ENCODE results near the gene ATXN2L.
"Not testable (repeated sequence)": the region's sequence is repeated elsewhere in the genome, so short reads cannot be mapped to it uniquely, and the experiment has no call there.

The ATXN2L gene

GRCh38 chr16:28822520-28823290 is at the start of gene ATXN2L:
Gene ATXN2L, plus strand, starts transcription at chr16:28822999. Its CDS starts 261 bp downstream, at chr16:28823260.
- Mint-ChIP-seq H3K4me3 (peak within 1 kb of the TSS; percentile 97), H3K27ac (peak within 1 kb of the TSS; percentile 99), H3K9me3 (ENCODE audit: low read depth) (no peaks in the 10 kb centered on the region), H3K4me1 (ENCODE audit: low read depth) (peaks cover 47% of the 10 kb centered on the region), H3K27me3 (no peaks in the 10 kb centered on the region), H3K36me3 (peaks cover 15% of the 10 kb centered on the region)

GRCh38 chr16:28781697-28782096 is 41.1 kb upstream of the ATXN2L start:
- not testable (repeated sequence) for H3K27me3 Mint-ChIP-seq; H3K36me3 Mint-ChIP-seq; H3K9me3 Mint-ChIP-seq (ENCODE audit: low read depth)

GRCh38 chr16:28782357-28782756 is 40.4 kb upstream of the ATXN2L start:
- H3K27me3 Mint-ChIP-seq; H3K36me3 Mint-ChIP-seq; H3K4me3 Mint-ChIP-seq; H3K4me1 Mint-ChIP-seq (ENCODE audit: low read depth); H3K27ac Mint-ChIP-seq; H3K9me3 Mint-ChIP-seq (ENCODE audit: low read depth): not testable (repeated sequence)

More at GRCh38 chr16:28781697-28782096, 41.1 kb upstream of the ATXN2L start:
- H3K4me3 Mint-ChIP-seq; H3K4me1 Mint-ChIP-seq (ENCODE audit: low read depth); H3K27ac Mint-ChIP-seq: not testable (repeated sequence)

- not testable (repeated sequence) for H3K36me3 Mint-ChIP-seq; H3K27me3 Mint-ChIP-seq; H3K9me3 Mint-ChIP-seq (ENCODE audit: low read depth); H3K4me1 Mint-ChIP-seq (ENCODE audit: low read depth); H3K4me3 Mint-ChIP-seq; H3K27ac Mint-ChIP-seq
Observed at GRCh38 chr16:28802235-28803019, 20.4 kb upstream of the ATXN2L start.

GRCh38 chr16:28807445-28808120 is 15.2 kb upstream of the ATXN2L start:
- not testable (repeated sequence) for H3K9me3 Mint-ChIP-seq (ENCODE audit: low read depth); H3K27me3 Mint-ChIP-seq; H3K4me3 Mint-ChIP-seq; H3K36me3 Mint-ChIP-seq; H3K27ac Mint-ChIP-seq; H3K4me1 Mint-ChIP-seq (ENCODE audit: low read depth)

- Mint-ChIP-seq H3K27ac (no peak overlapping the region), H3K4me1 (ENCODE audit: low read depth) (peaks cover 21% of the 10 kb centered on the region), H3K27me3 (no peaks in the 10 kb centered on the region), H3K9me3 (ENCODE audit: low read depth) (no peaks in the 10 kb centered on the region), H3K36me3 (peaks cover 8% of the 10 kb centered on the region), H3K4me3 (no peak overlapping the region)
Observed at GRCh38 chr16:28820016-28820415, 2.8 kb upstream of the ATXN2L start.

- Mint-ChIP-seq H3K4me1 (ENCODE audit: low read depth) (peaks cover 26% of the 10 kb centered on the region), H3K36me3 (peaks cover 11% of the 10 kb centered on the region), H3K4me3 (peak overlapping the region; percentile 61)
- H3K27me3 Mint-ChIP-seq; H3K27ac Mint-ChIP-seq; H3K9me3 Mint-ChIP-seq (ENCODE audit: low read depth): not testable (repeated sequence)
Observed at GRCh38 chr16:28820546-28820945, 2.3 kb upstream of the ATXN2L start.

GRCh38 chr16:28821874-28822519 is 802 bp upstream of the ATXN2L start:
- no peaks in the 10 kb centered on the region for H3K9me3 Mint-ChIP-seq (ENCODE audit: low read depth)

GRCh38 chr16:28823291-28823872 is 583 bp downstream of the ATXN2L start:
- H3K27me3 Mint-ChIP-seq: no peaks in the 10 kb centered on the region
- peaks cover 52% of the 10 kb centered on the region for H3K4me1 Mint-ChIP-seq (ENCODE audit: low read depth)
- H3K27ac Mint-ChIP-seq: peak overlapping the region; percentile 99
- H3K9me3 Mint-ChIP-seq (ENCODE audit: low read depth): no peaks in the 10 kb centered on the region
- H3K4me3 Mint-ChIP-seq: peak overlapping the region; percentile 97
- H3K36me3 Mint-ChIP-seq: peaks cover 15% of the 10 kb centered on the region

More at GRCh38 chr16:28821874-28822519, 802 bp upstream of the ATXN2L start:
- peaks cover 41% of the 10 kb centered on the region for H3K4me1 Mint-ChIP-seq (ENCODE audit: low read depth)
- H3K27ac Mint-ChIP-seq: peak overlapping the region; percentile 91
- H3K4me3 Mint-ChIP-seq: peak overlapping the region; percentile 90
- H3K27me3 Mint-ChIP-seq: no peaks in the 10 kb centered on the region
- peaks cover 15% of the 10 kb centered on the region for H3K36me3 Mint-ChIP-seq

- no peaks in the 10 kb centered on the region for H3K27me3 Mint-ChIP-seq
- no peaks in the 10 kb centered on the region for H3K9me3 Mint-ChIP-seq (ENCODE audit: low read depth)
- H3K36me3 Mint-ChIP-seq: peaks cover 15% of the 10 kb centered on the region
- peak overlapping the region; percentile 97 for H3K4me3 Mint-ChIP-seq
- H3K27ac Mint-ChIP-seq: peak overlapping the region; percentile 99
- H3K4me1 Mint-ChIP-seq (ENCODE audit: low read depth): peaks cover 54% of the 10 kb centered on the region
Observed at GRCh38 chr16:28823873-28824716, 1.3 kb downstream of the ATXN2L start.

- no peaks in the 10 kb centered on the region for H3K27me3 Mint-ChIP-seq
- peaks cover 58% of the 10 kb centered on the region for H3K4me1 Mint-ChIP-seq (ENCODE audit: low read depth)
- peaks cover 15% of the 10 kb centered on the region for H3K36me3 Mint-ChIP-seq
- peak overlapping the region; percentile 97 for H3K4me3 Mint-ChIP-seq
- H3K27ac Mint-ChIP-seq: peak overlapping the region; percentile 99
- no peaks in the 10 kb centered on the region for H3K9me3 Mint-ChIP-seq (ENCODE audit: low read depth)
Observed at GRCh38 chr16:28824717-28824973, 1.8 kb downstream of the ATXN2L start.

- peak overlapping the region; percentile 97 for H3K4me3 Mint-ChIP-seq
- H3K4me1 Mint-ChIP-seq (ENCODE audit: low read depth): peaks cover 58% of the 10 kb centered on the region
- no peaks in the 10 kb centered on the region for H3K9me3 Mint-ChIP-seq (ENCODE audit: low read depth)
- peak overlapping the region; percentile 99 for H3K27ac Mint-ChIP-seq
- no peaks in the 10 kb centered on the region for H3K27me3 Mint-ChIP-seq
- H3K36me3 Mint-ChIP-seq: peaks cover 12% of the 10 kb centered on the region
Observed at GRCh38 chr16:28826141-28826540, 3.3 kb downstream of the ATXN2L start.

GRCh38 chr16:28829747-28830146 is 6.9 kb downstream of the ATXN2L start:
- Mint-ChIP-seq H3K36me3 (peaks cover 14% of the 10 kb centered on the region), H3K27ac (no peak overlapping the region), H3K4me1 (ENCODE audit: low read depth) (peaks cover 46% of the 10 kb centered on the region), H3K4me3 (no peak overlapping the region), H3K9me3 (ENCODE audit: low read depth) (no peaks in the 10 kb centered on the region), H3K27me3 (no peaks in the 10 kb centered on the region)

- Mint-ChIP-seq H3K36me3 (peaks cover 10% of the 10 kb centered on the region), H3K4me3 (no peak overlapping the region), H3K9me3 (ENCODE audit: low read depth) (no peaks in the 10 kb centered on the region), H3K27ac (peak overlapping the region; percentile 50), H3K4me1 (ENCODE audit: low read depth) (peaks cover 39% of the 10 kb centered on the region), H3K27me3 (no peaks in the 10 kb centered on the region)
Observed at GRCh38 chr16:28830531-28830930, 7.7 kb downstream of the ATXN2L start.

Measured in activated naive CD8-positive, alpha-beta T cell (primary cell).